ENCODE results near the gene ZNF83. TPM values are rescaled to one million over a fixed set of nuclear protein-coding genes. Genes with fewer than 3 reads are reported as not detected.

Gene ZNF83
- total RNA-seq, 1 experiment from 2014 or later: 34.1 TPM

GRCh38 chr19:52639996-52640395 is 1.8 kb upstream of the ZNF83 start (continued):
- TF ChIP-seq SOX15 (CRISPR knock-in tag; IDR thresholded peaks at IDR 0.05) (no peak), ZNF396 (CRISPR knock-in tag; IDR thresholded peaks at IDR 0.05; ENCODE audit: borderline replicate concordance) (no peak)

- Mint-ChIP-seq H3K4me3 (peak overlapping the region; percentile 88), H3K4me1 (peaks cover 12% of the 10 kb centered on the region), H3K9me3 (0 out of 2 replicates have a peak, but pooled peaks cover 3% of the 10 kb centered on the region), H3K27ac (no peak overlapping the region), H3K36me3 (peaks cover 3% of the 10 kb centered on the region; the same call in 1 of the 2 replicates), H3K27me3 (ENCODE audit: low read depth) (peaks cover 23% of the 10 kb centered on the region)
- TF ChIP-seq FOXP4 (CRISPR knock-in tag; IDR thresholded peaks at IDR 0.05) (no peak), AFF4 (CRISPR knock-in tag; IDR thresholded peaks at IDR 0.05; ENCODE audit: borderline replicate concordance) (no peak), E2F5 (CRISPR knock-in tag; IDR thresholded peaks at IDR 0.05) (no peak), ZNF671 (CRISPR knock-in tag; IDR thresholded peaks at IDR 0.05) (no peak), RORB (CRISPR knock-in tag; IDR thresholded peaks at IDR 0.05) (no peak), NFE2L1 (CRISPR knock-in tag; IDR thresholded peaks at IDR 0.05) (no peak), ZBTB43 (CRISPR knock-in tag; IDR thresholded peaks at IDR 0.05) (no peak), ZNF532 (CRISPR knock-in tag; IDR thresholded peaks at IDR 0.05; ENCODE audit: borderline replicate concordance) (no peak), OVOL2 (CRISPR knock-in tag; IDR thresholded peaks at IDR 0.05; ENCODE audit: borderline replicate concordance) (no peak), MXD4 (CRISPR knock-in tag; IDR thresholded peaks at IDR 0.05; ENCODE audit: borderline replicate concordance) (no peak), MAX (CRISPR knock-in tag; IDR thresholded peaks at IDR 0.05) (no peak), JUN (CRISPR knock-in tag; IDR thresholded peaks at IDR 0.05) (no peak), IRF2 (CRISPR knock-in tag; IDR thresholded peaks at IDR 0.05; ENCODE audit: borderline replicate concordance, low read depth) (no peak), FOXJ3 (CRISPR knock-in tag; IDR thresholded peaks at IDR 0.05; ENCODE audit: borderline replicate concordance) (no peak), ZNF416 (CRISPR knock-in tag; IDR thresholded peaks at IDR 0.05) (no peak), USF2 (CRISPR knock-in tag; IDR thresholded peaks at IDR 0.05) (no peak), ZSCAN18 (CRISPR knock-in tag; IDR thresholded peaks at IDR 0.05) (no peak)
- peak; percentile 6 for ATAC-seq
- ChIA-PET CTCF (interaction anchor here (0.9 to 1.0 kb wide), 2 partner anchors 37 to 381 kb away, joined by 3 to 5 read pairs; no protein-coding TSS in a partner anchor), POLR2A (no interaction called here)
- DNase-seq (ENCODE audit: low spot score): peak; percentile 23
Measured at GRCh38 chr19:52638601-52639000, 446 bp upstream of the ZNF83 start.
